ENCODE measurements around the gene MEDAG.

DNA sequence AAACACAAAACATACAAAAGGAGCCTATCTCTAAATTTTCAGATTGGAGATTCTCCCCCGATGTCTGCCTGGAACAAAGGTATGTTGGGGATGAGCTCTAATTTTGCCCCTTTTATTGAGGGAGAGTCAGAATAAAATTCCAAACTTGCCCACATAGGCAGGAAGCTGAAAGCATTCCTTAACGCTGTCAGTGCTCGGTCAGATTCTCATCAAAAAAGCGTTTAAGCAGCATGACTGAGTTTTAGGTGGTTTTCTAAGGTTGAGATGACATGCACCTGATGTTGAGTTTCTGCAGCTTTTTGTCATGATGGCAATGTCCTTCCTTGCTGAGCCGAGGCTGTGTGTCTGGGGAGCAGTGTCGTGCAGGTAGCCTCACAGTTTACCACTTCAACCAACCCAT, 48.4 kb upstream of the MEDAG start:
- TF ChIP-seq, protein P1, sequence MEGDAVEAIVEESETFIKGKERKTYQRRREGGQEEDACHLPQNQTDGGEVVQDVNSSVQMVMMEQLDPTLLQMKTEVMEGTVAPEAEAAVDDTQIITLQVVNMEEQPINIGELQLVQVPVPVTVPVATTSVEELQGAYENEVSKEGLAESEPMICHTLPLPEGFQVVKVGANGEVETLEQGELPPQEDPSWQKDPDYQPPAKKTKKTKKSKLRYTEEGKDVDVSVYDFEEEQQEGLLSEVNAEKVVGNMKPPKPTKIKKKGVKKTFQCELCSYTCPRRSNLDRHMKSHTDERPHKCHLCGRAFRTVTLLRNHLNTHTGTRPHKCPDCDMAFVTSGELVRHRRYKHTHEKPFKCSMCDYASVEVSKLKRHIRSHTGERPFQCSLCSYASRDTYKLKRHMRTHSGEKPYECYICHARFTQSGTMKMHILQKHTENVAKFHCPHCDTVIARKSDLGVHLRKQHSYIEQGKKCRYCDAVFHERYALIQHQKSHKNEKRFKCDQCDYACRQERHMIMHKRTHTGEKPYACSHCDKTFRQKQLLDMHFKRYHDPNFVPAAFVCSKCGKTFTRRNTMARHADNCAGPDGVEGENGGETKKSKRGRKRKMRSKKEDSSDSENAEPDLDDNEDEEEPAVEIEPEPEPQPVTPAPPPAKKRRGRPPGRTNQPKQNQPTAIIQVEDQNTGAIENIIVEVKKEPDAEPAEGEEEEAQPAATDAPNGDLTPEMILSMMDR (conservative IDR thresholded peaks at IDR 0.05; ENCODE audit: low read length): no peak
- TF ChIP-seq EZH2phosphoT487 (IDR thresholded peaks at IDR 0.05; ENCODE audit: borderline replicate concordance, low read depth, low read length): no peak
